Measurements from ENCODE around the gene SSBP4. TPM values are rescaled to one million over a fixed set of nuclear protein-coding genes. Genes with fewer than 3 reads are reported as not detected.
A peak's percentile ranks its signal among the peaks of the same experiment; 100 is the strongest.

SSBP4 gene
- total and polyA plus RNA-seq, 2 donors (not counting 1 experiment from before 2014, with no cell fraction given): 12.8 to 58.6 TPM

DNA sequence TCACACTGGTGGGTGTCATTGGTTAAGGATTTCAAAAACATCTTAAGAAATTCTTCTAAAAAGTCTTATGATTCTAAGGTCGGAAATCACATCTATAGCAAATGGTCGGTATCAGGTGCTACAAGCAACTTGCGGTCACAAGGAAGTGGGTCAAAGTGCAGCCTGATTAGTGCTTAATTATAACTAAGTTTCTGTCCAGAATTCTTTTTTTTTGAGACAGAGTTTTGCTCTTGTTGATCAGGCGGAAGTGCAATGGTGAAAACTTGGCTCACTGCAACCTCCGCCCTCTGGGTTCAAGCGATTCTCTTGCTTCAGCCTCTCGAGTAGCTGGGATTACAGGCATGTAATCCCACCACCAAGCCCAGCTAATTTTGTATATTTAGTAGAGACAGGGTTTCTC, 34.4 kb upstream of the SSBP4 start:
- Histone ChIP-seq H3K4me1 (ENCODE audit: control insufficient read depth, extremely low read depth, insufficient read depth, low read length) (peaks cover 8% of the 10 kb centered on the region), H3K9me3 (ENCODE audit: control insufficient read depth, insufficient read depth, low read depth, low read length) (no peaks in the 10 kb centered on the region), H3K27ac (ENCODE audit: insufficient read depth, low read length) (no peak overlapping the region), H3K27me3 (ENCODE audit: control insufficient read depth, insufficient read depth, low read length) (no peaks in the 10 kb centered on the region), H3K79me2 (ENCODE audit: control insufficient read depth, insufficient read depth, low read length) (peaks cover 4% of the 10 kb centered on the region), H3K36me3 (ENCODE audit: control insufficient read depth, insufficient read depth, low read length) (peaks cover 2% of the 10 kb centered on the region), H2AFZ (ENCODE audit: low read length) (no peak overlapping the region), H3K9ac (ENCODE audit: insufficient read depth, low read length) (no peak overlapping the region), H4K20me1 (ENCODE audit: control insufficient read depth, extremely low read depth, insufficient read depth, low read length) (no peaks in the 10 kb centered on the region), H3K4me3 (replicated peaks in 1 of 4; ENCODE audit: control extremely low read depth in 1 of 4, insufficient read depth in 1 of 4, low read depth in 3 of 4, low read length in 4 of 4) (no peak overlapping the region), H3K4me2 (ENCODE audit: extremely low read depth, insufficient read depth, low read length) (no peak overlapping the region)
- no peak for DNase-seq (ENCODE audit: low read depth in 2 of 2)
- TF ChIP-seq CTCF (conservative IDR thresholded peaks at IDR 0.05 in 1 of 2, IDR thresholded peaks at IDR 0.05 in 1 of 2; ENCODE audit: low read depth in 1 of 2, low read length in 2 of 2) (no peak), EZH2 (IDR thresholded peaks at IDR 0.05; ENCODE audit: low read length, missing control alignments) (no peak)

GRCh38 chr19:18385359-18385674, 33.9 kb upstream of the SSBP4 start:
- Histone ChIP-seq H3K36me3 (ENCODE audit: control insufficient read depth, insufficient read depth, low read length) (peaks cover 2% of the 10 kb centered on the region), H3K27me3 (ENCODE audit: control insufficient read depth, insufficient read depth, low read length) (peaks cover 2% of the 10 kb centered on the region), H3K4me2 (ENCODE audit: extremely low read depth, insufficient read depth, low read length) (no peak overlapping the region), H4K20me1 (ENCODE audit: control insufficient read depth, extremely low read depth, insufficient read depth, low read length) (no peaks in the 10 kb centered on the region), H3K4me1 (ENCODE audit: control insufficient read depth, extremely low read depth, insufficient read depth, low read length) (peaks cover 8% of the 10 kb centered on the region), H3K27ac (ENCODE audit: insufficient read depth, low read length) (no peak overlapping the region), H3K4me3 (replicated peaks in 1 of 4; ENCODE audit: control extremely low read depth in 1 of 4, insufficient read depth in 1 of 4, low read depth in 3 of 4, low read length in 4 of 4) (no peak overlapping the region), H3K9me3 (ENCODE audit: control insufficient read depth, insufficient read depth, low read depth, low read length) (no peaks in the 10 kb centered on the region), H2AFZ (ENCODE audit: low read length) (no peak overlapping the region), H3K9ac (ENCODE audit: insufficient read depth, low read length) (no peak overlapping the region), H3K79me2 (ENCODE audit: control insufficient read depth, insufficient read depth, low read length) (peaks cover 4% of the 10 kb centered on the region)
- no peak for TF ChIP-seq CTCF (conservative IDR thresholded peaks at IDR 0.05 in 1 of 2, IDR thresholded peaks at IDR 0.05 in 1 of 2; ENCODE audit: low read depth in 1 of 2, low read length in 2 of 2)
- TF ChIP-seq EZH2 (IDR thresholded peaks at IDR 0.05; ENCODE audit: low read length, missing control alignments): no peak
- no peak for DNase-seq (ENCODE audit: low read depth in 2 of 2)

GRCh38 chr19:18385675-18386542, 33.3 kb upstream of the SSBP4 start, which contains the start of gene GDF15:
GDF15 (plus strand) TSS chr19:18386158; CDS start chr19:18386190, 32 bp downstream.
- Histone ChIP-seq H3K4me3 (replicated peaks in 1 of 4; ENCODE audit: control extremely low read depth in 1 of 4, insufficient read depth in 1 of 4, low read depth in 3 of 4, low read length in 4 of 4) (peak within 1 kb of the TSS; percentile 59 to 96 (median 80)), H4K20me1 (ENCODE audit: control insufficient read depth, extremely low read depth, insufficient read depth, low read length) (no peaks in the 10 kb centered on the region), H3K9ac (ENCODE audit: insufficient read depth, low read length) (peak within 1 kb of the TSS; percentile 59), H3K27me3 (ENCODE audit: control insufficient read depth, insufficient read depth, low read length) (peaks cover 2% of the 10 kb centered on the region), H3K36me3 (ENCODE audit: control insufficient read depth, insufficient read depth, low read length) (peaks cover 2% of the 10 kb centered on the region), H3K9me3 (ENCODE audit: control insufficient read depth, insufficient read depth, low read depth, low read length) (no peaks in the 10 kb centered on the region), H3K79me2 (ENCODE audit: control insufficient read depth, insufficient read depth, low read length) (peaks cover 4% of the 10 kb centered on the region), H3K4me1 (ENCODE audit: control insufficient read depth, extremely low read depth, insufficient read depth, low read length) (peaks cover 5% of the 10 kb centered on the region), H3K27ac (ENCODE audit: insufficient read depth, low read length) (peak within 1 kb of the TSS; percentile 10), H2AFZ (ENCODE audit: low read length) (no peak within 1 kb of the TSS), H3K4me2 (ENCODE audit: extremely low read depth, insufficient read depth, low read length) (peak within 1 kb of the TSS; percentile 83)
- DNase-seq (ENCODE audit: low read depth in 2 of 2): peak; percentile 87 to 95
- TF ChIP-seq EZH2 (IDR thresholded peaks at IDR 0.05; ENCODE audit: low read length, missing control alignments) (no peak), CTCF (conservative IDR thresholded peaks at IDR 0.05 in 1 of 2, IDR thresholded peaks at IDR 0.05 in 1 of 2; ENCODE audit: low read depth in 1 of 2, low read length in 2 of 2) (peak; percentile 58 to 75)
